Osteoblast (primary cell): ENCODE measurements around the gene PTP4A2. TPM values are rescaled to one million over a fixed set of nuclear protein-coding genes. Genes with fewer than 3 reads are reported as not detected.

ENCODE experiments used
- DNase-seq: peaks from one replicate; pipeline ENCODE4 v3.0.0; 2011; ENCODE audit warnings: low spot score, mixed read lengths; ENCODE audit not compliant: insufficient read length; ENCODE audit errors: missing footprints
- H2AFZ ChIP-seq: 2 replicates; pipeline ENCODE4 v1.6.0; 2011; ENCODE audit warnings: mild to moderate bottlenecking, low read length
- H3K27ac ChIP-seq: 2 replicates; pipeline ENCODE4 v1.5.1; 2011; ENCODE audit warnings: mild to moderate bottlenecking, low read depth, low read length, moderate library complexity
- H3K27me3 ChIP-seq: 2 replicates; pipeline ENCODE4 v1.6.0; 2012; ENCODE audit warnings: mild to moderate bottlenecking, control low read depth, inconsistent platforms, low read length, moderate library complexity; ENCODE audit not compliant: insufficient read depth
- H3K36me3 ChIP-seq: 2 replicates; pipeline ENCODE4 v1.5.1; 2011; ENCODE audit warnings: mild to moderate bottlenecking, low read length, control low read depth, moderate library complexity; ENCODE audit not compliant: insufficient read depth
- H3K4me1 ChIP-seq: 2 replicates; pipeline ENCODE4 v1.5.1; 2011; ENCODE audit warnings: mild to moderate bottlenecking, low read length, control low read depth, moderate library complexity; ENCODE audit not compliant: insufficient read depth
- H3K4me2 ChIP-seq: 2 replicates; pipeline ENCODE4 v1.6.0; 2011; ENCODE audit warnings: mild to moderate bottlenecking, low read length; ENCODE audit not compliant: insufficient read depth
- H3K4me3 ChIP-seq: fragments of 200-600 bp; sonication (generic); 3 replicates; pipeline ENCODE4 v1.5.1; 2012; ENCODE audit warnings: mild to moderate bottlenecking, low read length, inconsistent platforms; ENCODE audit not compliant: insufficient read depth
- H3K79me2 ChIP-seq: 2 replicates; pipeline ENCODE4 v1.6.0; 2012; ENCODE audit warnings: mild to moderate bottlenecking, low read length, control low read depth, inconsistent platforms; ENCODE audit not compliant: insufficient read depth
- H3K9me3 ChIP-seq: 2 replicates; pipeline ENCODE4 v1.5.1; 2011; ENCODE audit warnings: low read depth, low read length, control low read depth
- H4K20me1 ChIP-seq: 2 replicates; pipeline ENCODE4 v1.6.0; 2012; ENCODE audit warnings: mild to moderate bottlenecking, low read length, control low read depth; ENCODE audit not compliant: insufficient read depth
- total RNA-seq: library from RNA; depleted of rRNA; stranded (reverse); fragments of >200 nt; gene quantifications from 2 replicates; pipeline ENCODE4 v1.2.3, GENCODE V29; 2012
- TF ChIP-seq, protein P1 (sequence below): IDR thresholded peaks from 2 replicates; pipeline ENCODE4 v1.5.1; 2011; ENCODE audit warnings: mild to moderate bottlenecking, low read depth, low read length, moderate library complexity; ENCODE audit errors: extremely low read depth

The PTP4A2 gene
- total RNA-seq, 1 donor: 539 TPM

DNA sequence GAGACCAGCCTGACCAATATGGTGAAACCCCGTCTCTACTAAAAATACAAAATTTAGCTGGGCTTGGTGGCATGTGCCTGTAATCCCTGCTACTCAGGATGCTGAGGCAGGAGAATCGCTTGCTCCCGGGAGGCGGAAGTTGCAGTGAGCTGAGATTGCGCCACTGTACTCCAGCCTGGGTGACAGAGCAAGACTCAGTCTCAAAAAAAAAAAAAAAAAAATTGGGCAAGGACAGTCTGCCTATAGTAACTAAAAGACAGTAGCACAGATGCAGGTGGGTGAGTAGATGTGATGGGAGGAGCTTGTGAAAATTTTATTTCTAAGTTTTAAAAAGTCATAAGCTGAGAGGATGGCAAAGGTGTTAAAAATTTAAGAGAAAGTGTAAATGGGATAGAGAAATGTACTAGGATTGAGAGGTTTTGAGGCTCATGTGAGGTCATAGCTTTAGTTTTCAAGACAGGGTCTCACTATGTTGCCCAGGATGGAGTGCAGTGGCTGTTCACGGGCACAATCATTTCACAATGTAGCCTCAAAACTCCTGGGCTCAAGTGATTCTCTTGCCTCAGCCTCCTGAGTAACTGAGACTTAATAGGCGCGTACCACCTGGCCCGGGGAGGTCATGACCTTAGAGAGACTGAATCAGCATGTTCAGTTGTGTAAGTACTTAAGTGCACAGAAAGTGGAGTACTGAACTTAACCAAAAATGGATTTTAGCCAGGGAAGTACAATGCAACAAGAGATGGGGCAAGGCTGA is 33.7 kb downstream of the PTP4A2 start:
- Histone ChIP-seq H3K4me3 (no peak overlapping the region), H3K4me1 (no peaks in the 10 kb centered on the region), H4K20me1 (peaks cover 15% of the 10 kb centered on the region), H3K4me2 (no peak overlapping the region), H3K27me3 (no peaks in the 10 kb centered on the region), H3K27ac (no peak overlapping the region), H3K79me2 (peaks cover 12% of the 10 kb centered on the region), H3K36me3 (peaks cover 44% of the 10 kb centered on the region), H2AFZ (no peak overlapping the region), H3K9me3 (no peaks in the 10 kb centered on the region)
- DNase-seq: no peak
- TF ChIP-seq, protein P1, sequence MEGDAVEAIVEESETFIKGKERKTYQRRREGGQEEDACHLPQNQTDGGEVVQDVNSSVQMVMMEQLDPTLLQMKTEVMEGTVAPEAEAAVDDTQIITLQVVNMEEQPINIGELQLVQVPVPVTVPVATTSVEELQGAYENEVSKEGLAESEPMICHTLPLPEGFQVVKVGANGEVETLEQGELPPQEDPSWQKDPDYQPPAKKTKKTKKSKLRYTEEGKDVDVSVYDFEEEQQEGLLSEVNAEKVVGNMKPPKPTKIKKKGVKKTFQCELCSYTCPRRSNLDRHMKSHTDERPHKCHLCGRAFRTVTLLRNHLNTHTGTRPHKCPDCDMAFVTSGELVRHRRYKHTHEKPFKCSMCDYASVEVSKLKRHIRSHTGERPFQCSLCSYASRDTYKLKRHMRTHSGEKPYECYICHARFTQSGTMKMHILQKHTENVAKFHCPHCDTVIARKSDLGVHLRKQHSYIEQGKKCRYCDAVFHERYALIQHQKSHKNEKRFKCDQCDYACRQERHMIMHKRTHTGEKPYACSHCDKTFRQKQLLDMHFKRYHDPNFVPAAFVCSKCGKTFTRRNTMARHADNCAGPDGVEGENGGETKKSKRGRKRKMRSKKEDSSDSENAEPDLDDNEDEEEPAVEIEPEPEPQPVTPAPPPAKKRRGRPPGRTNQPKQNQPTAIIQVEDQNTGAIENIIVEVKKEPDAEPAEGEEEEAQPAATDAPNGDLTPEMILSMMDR: no peak

DNA sequence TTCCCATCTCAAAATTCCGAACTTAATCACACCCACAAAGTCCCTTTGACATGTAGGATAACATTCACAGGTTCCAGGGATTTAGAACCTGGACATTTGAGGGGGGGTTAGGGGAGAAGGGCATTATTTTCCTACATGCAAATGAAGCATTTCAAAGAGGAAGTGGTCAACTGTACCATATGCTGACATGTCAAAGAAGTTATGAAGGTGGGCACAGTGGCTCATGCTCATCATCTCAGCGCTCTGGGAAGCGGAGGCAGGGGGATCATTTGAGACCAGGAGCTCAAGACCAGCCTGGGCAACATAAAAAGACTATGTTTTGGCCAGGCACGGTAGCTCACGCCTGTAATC is 35.7 kb downstream of the PTP4A2 start:
- peaks cover 15% of the 10 kb centered on the region for H4K20me1 ChIP-seq

DNA sequence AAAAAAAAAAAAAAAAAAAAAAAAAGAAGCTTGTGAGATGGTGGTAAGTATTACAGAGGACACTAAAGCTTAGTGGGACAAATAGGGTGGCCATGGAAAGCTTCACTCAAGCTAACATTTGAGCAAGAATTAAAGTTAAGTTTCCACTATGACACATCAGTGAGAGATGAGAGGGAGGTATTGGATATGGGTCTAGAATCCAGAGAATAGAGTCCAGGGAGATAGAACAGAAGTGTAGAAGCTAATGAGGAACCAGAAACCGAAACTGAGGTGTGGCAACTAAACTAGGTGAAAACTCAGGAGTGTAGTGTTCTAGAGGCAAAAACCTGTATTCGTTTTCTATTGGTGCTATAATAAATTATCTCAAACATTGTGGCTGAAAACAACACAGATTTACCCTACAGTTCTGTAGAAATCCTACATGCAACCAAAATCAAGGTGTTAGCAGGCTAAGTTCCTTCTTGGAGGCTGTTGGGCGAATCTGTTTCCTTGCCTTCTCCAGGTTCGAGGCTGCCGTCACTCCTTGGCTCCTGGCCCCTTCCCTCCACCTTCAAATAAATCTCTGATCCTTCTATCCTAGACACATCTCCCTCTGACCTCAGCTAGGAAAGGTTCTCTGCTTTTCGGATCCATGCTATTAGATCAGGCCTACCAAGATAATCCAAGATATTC is 36.2 kb downstream of the PTP4A2 start:
- Histone ChIP-seq H3K27ac (no peak overlapping the region), H3K36me3 (peaks cover 24% of the 10 kb centered on the region), H4K20me1 (peaks cover 12% of the 10 kb centered on the region), H2AFZ (no peak overlapping the region), H3K4me2 (no peak overlapping the region), H3K4me1 (peaks cover 9% of the 10 kb centered on the region), H3K9me3 (no peaks in the 10 kb centered on the region), H3K4me3 (no peak overlapping the region), H3K79me2 (no peaks in the 10 kb centered on the region), H3K27me3 (no peaks in the 10 kb centered on the region)
- TF ChIP-seq, protein P1: no peak
- DNase-seq: no peak

More for the DNA sequence above, 35.7 kb downstream of the PTP4A2 start:
- Histone ChIP-seq H3K4me1 (peaks cover 5% of the 10 kb centered on the region), H2AFZ (no peak overlapping the region), H3K27ac (no peak overlapping the region), H3K9me3 (no peaks in the 10 kb centered on the region), H3K4me2 (no peak overlapping the region), H3K4me3 (no peak overlapping the region), H3K27me3 (no peaks in the 10 kb centered on the region), H3K36me3 (peaks cover 29% of the 10 kb centered on the region), H3K79me2 (peaks cover 2% of the 10 kb centered on the region)
- TF ChIP-seq, protein P1: no peak
- DNase-seq: no peak

DNA sequence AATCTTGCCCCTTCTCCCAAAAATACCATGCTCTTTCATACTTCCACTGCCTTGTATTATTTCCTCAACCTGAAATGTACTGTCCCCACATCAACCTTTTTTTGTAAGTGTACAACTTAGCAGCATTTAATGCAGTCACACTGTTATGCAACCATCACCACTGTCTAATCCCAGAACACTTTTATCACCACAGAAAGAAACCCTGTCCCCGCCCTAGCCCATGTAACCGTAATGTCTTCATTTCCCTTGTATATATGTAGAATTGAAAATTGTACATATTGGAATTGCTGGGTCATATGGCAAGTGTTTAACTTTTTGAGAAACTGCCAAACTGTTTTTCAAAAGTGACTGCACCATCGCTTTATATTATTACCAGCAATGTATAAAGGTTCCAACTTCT is 37.4 kb downstream of the PTP4A2 start:
- DNase-seq: no peak
- TF ChIP-seq, protein P1: no peak
- Histone ChIP-seq H3K4me1 (peaks cover 9% of the 10 kb centered on the region), H3K9me3 (no peaks in the 10 kb centered on the region), H3K27me3 (no peaks in the 10 kb centered on the region), H3K4me2 (no peak overlapping the region), H3K4me3 (no peak overlapping the region), H2AFZ (no peak overlapping the region), H3K79me2 (no peaks in the 10 kb centered on the region), H4K20me1 (peaks cover 10% of the 10 kb centered on the region), H3K27ac (no peak overlapping the region), H3K36me3 (peaks cover 12% of the 10 kb centered on the region)
